Spleen (tissue), 7 donors: ENCODE results near the gene RBMS3.

Source experiments
- POLR2A ChIP-seq, 3 donors: fragments of 450-650 bp; IDR thresholded peaks; one replicate each; pipeline ENCODE4 v1.5.1; 2017; ENCODE audit warnings: antibody characterized with exemption in 3 of 3, mild to moderate bottlenecking in 1 of 3
- POLR2AphosphoS5 ChIP-seq, 3 donors: sonication (generic); formaldehyde crosslinking; IDR thresholded peaks; one replicate each; pipeline ENCODE4 v1.5.1; 2017; ENCODE audit warnings: antibody characterized with exemption in 3 of 3
- TF ChIP-seq, protein P1 (sequence below), 11 experiments: fragments of 200-600 bp in 7 of 11; fragments of 450-650 bp in 4 of 11; sonication (generic) in 4 of 11; IDR thresholded peaks in 8 of 11; conservative IDR thresholded peaks in 3 of 11; 1 replicate in 7 of 11; 2 replicates in 4 of 11; pipeline versions ENCODE4 v1.4.0 to v1.8.0; 2016 to 2021; ENCODE audit warnings: antibody characterized with exemption in 11 of 11, inconsistent platforms in 4 of 11, mild to moderate bottlenecking in 1 of 11
- donor health status: DM: no; HTN: no; CAD: no; lungs with moderate emphysema.
- donor health status: DM: no; HTN: no; CAD: no.
- donor health status: DM: no; HTN: no; CAD: no.

DNA sequence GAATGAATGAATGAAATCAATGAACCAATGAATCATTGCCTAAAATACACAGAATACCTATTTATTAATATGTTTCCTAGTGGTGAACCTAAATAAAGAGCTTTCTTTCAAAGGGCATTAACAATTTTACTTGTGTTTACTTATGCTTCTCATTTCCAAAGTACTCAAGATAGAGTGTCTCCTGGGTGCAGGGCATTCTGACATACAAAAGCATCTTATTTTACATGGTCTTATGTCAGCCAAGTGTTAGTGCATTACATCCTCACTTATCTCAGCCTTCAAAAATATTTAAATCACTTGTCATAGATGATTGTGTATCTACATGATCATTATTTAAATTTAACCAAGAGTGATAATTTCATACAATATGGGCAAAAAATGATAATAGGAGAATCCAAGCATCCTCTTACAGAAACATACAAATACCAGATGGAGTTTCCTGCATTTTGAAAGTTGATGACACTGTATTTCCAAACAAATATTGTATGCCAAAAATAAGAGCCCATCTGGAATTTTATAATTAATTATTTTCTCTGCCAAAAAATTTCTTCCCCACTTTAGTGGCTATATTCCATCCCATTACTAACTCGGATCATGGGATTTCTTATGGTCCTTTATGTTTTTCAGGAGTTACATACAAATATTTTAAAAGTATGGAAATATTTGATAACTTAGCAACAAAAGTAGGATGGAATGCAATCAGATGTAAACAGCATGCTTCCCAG is 279.0 kb downstream of the RBMS3 start:
- TF ChIP-seq, protein P1, sequence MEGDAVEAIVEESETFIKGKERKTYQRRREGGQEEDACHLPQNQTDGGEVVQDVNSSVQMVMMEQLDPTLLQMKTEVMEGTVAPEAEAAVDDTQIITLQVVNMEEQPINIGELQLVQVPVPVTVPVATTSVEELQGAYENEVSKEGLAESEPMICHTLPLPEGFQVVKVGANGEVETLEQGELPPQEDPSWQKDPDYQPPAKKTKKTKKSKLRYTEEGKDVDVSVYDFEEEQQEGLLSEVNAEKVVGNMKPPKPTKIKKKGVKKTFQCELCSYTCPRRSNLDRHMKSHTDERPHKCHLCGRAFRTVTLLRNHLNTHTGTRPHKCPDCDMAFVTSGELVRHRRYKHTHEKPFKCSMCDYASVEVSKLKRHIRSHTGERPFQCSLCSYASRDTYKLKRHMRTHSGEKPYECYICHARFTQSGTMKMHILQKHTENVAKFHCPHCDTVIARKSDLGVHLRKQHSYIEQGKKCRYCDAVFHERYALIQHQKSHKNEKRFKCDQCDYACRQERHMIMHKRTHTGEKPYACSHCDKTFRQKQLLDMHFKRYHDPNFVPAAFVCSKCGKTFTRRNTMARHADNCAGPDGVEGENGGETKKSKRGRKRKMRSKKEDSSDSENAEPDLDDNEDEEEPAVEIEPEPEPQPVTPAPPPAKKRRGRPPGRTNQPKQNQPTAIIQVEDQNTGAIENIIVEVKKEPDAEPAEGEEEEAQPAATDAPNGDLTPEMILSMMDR (IDR thresholded peaks at IDR 0.05 in 8 of 11, conservative IDR thresholded peaks at IDR 0.05 in 3 of 11): no peak
- TF ChIP-seq POLR2AphosphoS5 (IDR thresholded peaks at IDR 0.05): no peak
- TF ChIP-seq POLR2A (IDR thresholded peaks at IDR 0.05): no peak
